ENCODE measurements around the gene CTNNAL1. TPM values are rescaled to one million over a fixed set of nuclear protein-coding genes. Genes with fewer than 3 reads are reported as not detected.
"Not testable (repeated sequence)": the region's sequence is repeated elsewhere in the genome, so short reads cannot be mapped to it uniquely, and the experiment has no call there.

Gene CTNNAL1
- polyA plus RNA-seq, 2 donors = 13.5 to 15.0 TPM

DNA sequence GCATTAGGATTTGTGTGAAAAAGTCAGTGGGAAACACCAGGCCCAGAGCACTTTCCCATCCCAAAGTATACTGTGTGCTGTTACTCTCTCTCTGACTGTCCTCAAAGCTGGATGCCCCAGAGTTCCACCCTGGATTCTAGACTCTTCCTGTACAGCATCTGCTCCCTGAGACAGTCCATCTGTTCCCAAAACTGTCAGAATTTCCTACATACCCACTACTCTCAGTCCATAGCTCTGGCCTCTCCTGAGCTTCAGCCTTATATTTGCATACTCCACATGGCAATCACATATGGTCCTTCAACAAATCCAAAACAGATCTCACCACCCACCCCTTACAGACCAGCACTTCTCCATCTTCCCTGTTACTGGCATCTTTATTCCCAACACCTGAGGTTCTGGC, 88.8 kb downstream of the CTNNAL1 start:
- H3K27me3 ChIP-seq (ENCODE audit: control insufficient read depth in 1 of 2, insufficient read depth in 2 of 2, low read length in 2 of 2) = no peaks in the 10 kb centered on the region
- no peaks in the 10 kb centered on the region for H3K4me1 ChIP-seq (ENCODE audit: control insufficient read depth in 2 of 2, insufficient read depth in 2 of 2, low read length in 1 of 2)
- no peak overlapping the region for H3K27ac ChIP-seq (ENCODE audit: low read depth in 2 of 2, low read length in 1 of 2)
- peaks cover 0 to 2% of the 10 kb centered on the region in 2 donors for H3K9me3 ChIP-seq (ENCODE audit: control insufficient read depth in 2 of 2, insufficient read depth in 1 of 2, low read depth in 1 of 2, low read length in 1 of 2)
- H3K4me3 ChIP-seq (ENCODE audit: low read depth in 1 of 2, low read length in 2 of 2) = no peak overlapping the region
- H3K36me3 ChIP-seq (ENCODE audit: control insufficient read depth in 2 of 2, insufficient read depth in 2 of 2, low read length in 1 of 2) = peaks cover 8 to 17% of the 10 kb centered on the region in 2 donors

DNA sequence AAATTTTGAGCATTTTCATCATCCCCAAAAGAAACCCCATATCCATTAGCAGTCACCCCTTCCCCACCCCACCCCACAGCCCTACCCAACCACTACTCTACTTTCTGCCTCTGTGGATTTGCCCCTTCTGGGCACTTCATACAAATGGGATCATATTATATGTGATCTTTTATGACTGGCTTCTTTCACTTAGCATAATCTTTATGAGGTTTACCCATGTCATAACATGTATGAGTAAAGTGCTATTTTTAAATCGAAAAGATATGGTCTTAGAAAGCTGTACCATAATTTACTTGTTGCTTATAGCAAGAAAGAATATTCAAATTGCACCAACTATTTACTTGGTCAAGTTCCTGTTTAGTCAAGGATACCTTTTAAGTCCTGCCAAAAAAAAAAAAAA, 92.1 kb downstream of the CTNNAL1 start:
- Histone ChIP-seq H3K27ac (ENCODE audit: low read depth in 2 of 2, low read length in 1 of 2) (no peak overlapping the region), H3K36me3 (ENCODE audit: control insufficient read depth in 2 of 2, insufficient read depth in 2 of 2, low read length in 1 of 2) (peaks cover 8 to 15% of the 10 kb centered on the region in 2 donors), H3K4me3 (ENCODE audit: low read depth in 1 of 2, low read length in 2 of 2) (no peak overlapping the region), H3K27me3 (ENCODE audit: control insufficient read depth in 1 of 2, insufficient read depth in 2 of 2, low read length in 2 of 2) (no peaks in the 10 kb centered on the region), H3K4me1 (ENCODE audit: control insufficient read depth in 2 of 2, insufficient read depth in 2 of 2, low read length in 1 of 2) (no peaks in the 10 kb centered on the region), H3K9me3 (ENCODE audit: control insufficient read depth in 2 of 2, insufficient read depth in 1 of 2, low read depth in 1 of 2, low read length in 1 of 2) (peaks cover 0 to 2% of the 10 kb centered on the region in 2 donors)
- WGBS, 2 donors = 89 to 95% methylated on average over 1 of the region's 1 CpG

DNA sequence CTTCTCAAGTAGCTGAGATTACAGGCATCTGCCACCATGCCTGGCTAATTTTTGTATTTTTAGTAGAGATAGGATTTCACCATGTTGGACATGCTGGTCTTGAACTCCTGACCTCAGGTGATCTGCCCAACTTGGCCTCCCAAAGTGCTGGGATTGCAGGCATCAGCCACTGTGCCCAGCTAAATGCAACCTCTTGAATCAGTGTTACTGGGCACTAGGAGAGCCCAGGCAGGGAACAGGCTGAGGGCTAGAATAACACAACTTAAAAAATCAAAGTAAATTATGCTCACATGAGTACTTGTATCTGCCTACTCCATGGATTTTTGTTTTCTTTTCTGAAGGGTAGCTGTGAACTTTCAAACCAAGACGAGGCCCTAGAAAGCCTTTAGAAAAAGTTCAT, 92.9 kb downstream of the CTNNAL1 start:
- WGBS, 2 donors = 97 to 98% methylated on average over 1 of the region's 1 CpG
- not testable (repeated sequence) for H3K4me3 ChIP-seq (ENCODE audit: low read depth in 1 of 2, low read length in 2 of 2); H3K27me3 ChIP-seq (ENCODE audit: control insufficient read depth in 1 of 2, insufficient read depth in 2 of 2, low read length in 2 of 2); H3K27ac ChIP-seq (ENCODE audit: low read depth in 2 of 2, low read length in 1 of 2); H3K4me1 ChIP-seq (ENCODE audit: control insufficient read depth in 2 of 2, insufficient read depth in 2 of 2, low read length in 1 of 2); H3K9me3 ChIP-seq (ENCODE audit: control insufficient read depth in 2 of 2, insufficient read depth in 1 of 2, low read depth in 1 of 2, low read length in 1 of 2)
- H3K36me3 ChIP-seq (ENCODE audit: control insufficient read depth in 2 of 2, insufficient read depth in 2 of 2, low read length in 1 of 2) = peaks cover 8 to 14% of the 10 kb centered on the region in 2 donors

DNA sequence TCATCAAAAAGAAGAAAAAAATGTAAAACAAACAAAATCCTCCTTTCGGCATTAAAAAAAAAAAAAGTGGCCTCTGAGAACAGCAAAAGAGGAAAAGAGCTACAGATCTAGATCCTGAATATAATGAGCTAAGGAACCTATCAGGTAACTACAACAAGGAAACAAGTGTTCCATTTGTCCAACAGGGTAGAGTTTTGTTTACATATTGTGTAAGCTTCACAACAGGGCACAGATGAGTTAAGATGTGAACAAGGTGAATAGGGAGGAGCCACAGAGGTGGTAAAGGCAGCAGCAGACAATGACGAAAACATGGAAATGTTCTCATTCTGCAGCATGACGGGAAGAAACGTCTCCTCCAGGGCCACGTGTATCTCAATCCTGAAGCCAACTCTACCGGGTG, 93.8 kb downstream of the CTNNAL1 start:
- H3K4me3 ChIP-seq (ENCODE audit: low read depth in 1 of 2, low read length in 2 of 2) = no peak overlapping the region
- H3K27ac ChIP-seq (ENCODE audit: low read depth in 2 of 2, low read length in 1 of 2) = no peak overlapping the region
- H3K9me3 ChIP-seq (ENCODE audit: control insufficient read depth in 2 of 2, insufficient read depth in 1 of 2, low read depth in 1 of 2, low read length in 1 of 2) = peaks cover 0 to 2% of the 10 kb centered on the region in 2 donors
- H3K27me3 ChIP-seq (ENCODE audit: control insufficient read depth in 1 of 2, insufficient read depth in 2 of 2, low read length in 2 of 2) = no peaks in the 10 kb centered on the region
- H3K4me1 ChIP-seq (ENCODE audit: control insufficient read depth in 2 of 2, insufficient read depth in 2 of 2, low read length in 1 of 2) = no peaks in the 10 kb centered on the region
- peaks cover 8 to 9% of the 10 kb centered on the region in 2 donors for H3K36me3 ChIP-seq (ENCODE audit: control insufficient read depth in 2 of 2, insufficient read depth in 2 of 2, low read length in 1 of 2)
- WGBS, 2 donors = 84 to 95% methylated on average over 6 of the region's 6 CpGs

DNA sequence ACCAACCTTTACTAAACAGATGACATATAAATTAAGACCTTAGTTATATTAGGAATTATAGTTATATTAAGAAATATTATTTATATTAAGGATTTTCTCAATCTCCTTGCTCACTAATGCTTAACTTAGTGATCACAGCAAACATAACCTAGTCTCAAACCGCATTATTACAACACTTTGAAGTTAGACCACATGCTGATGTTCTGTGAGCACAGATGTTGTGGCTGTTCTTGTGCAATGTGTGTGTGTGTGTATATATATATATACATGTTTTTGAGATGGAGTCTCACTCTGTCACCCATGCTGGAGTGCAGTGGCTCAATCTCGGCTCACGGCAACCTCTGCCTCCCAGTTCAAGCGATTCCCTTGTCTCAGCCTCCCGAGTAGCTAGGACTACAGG, 99.9 kb downstream of the CTNNAL1 start:
- H3K27ac ChIP-seq (ENCODE audit: low read depth in 2 of 2, low read length in 1 of 2) = no peak overlapping the region
- WGBS, 2 donors = 93 to 94% methylated on average over 5 of the region's 5 CpGs

DNA sequence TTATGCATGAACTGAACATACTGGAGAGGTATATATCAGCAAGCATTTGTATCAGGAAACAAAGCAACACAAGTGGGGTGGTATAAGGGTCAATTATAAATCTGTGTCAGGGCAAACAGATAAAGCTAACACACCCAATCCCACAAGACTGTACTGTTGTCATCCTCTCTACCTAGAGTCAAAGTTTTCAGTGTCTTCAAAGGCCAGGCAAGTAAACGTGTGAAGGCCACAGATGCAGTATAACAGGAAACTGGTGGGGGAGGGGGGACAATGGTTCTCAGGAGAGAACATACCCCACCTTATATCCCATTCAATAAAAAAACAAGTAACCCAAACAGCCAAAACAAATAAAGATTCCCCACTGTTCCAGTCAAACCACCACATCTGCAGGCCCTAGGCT, 101.5 kb downstream of the CTNNAL1 start:
- H3K4me1 ChIP-seq (ENCODE audit: control insufficient read depth in 2 of 2, insufficient read depth in 2 of 2, low read length in 1 of 2) = no peaks in the 10 kb centered on the region
- no peak overlapping the region for H3K4me3 ChIP-seq (ENCODE audit: low read depth in 1 of 2, low read length in 2 of 2)
- H3K27me3 ChIP-seq (ENCODE audit: control insufficient read depth in 1 of 2, insufficient read depth in 2 of 2, low read length in 2 of 2) = no peaks in the 10 kb centered on the region
- WGBS, 2 donors = 41 to 45% methylated on average over 1 of the region's 1 CpG
- H3K27ac ChIP-seq (ENCODE audit: low read depth in 2 of 2, low read length in 1 of 2) = no peak overlapping the region
- peaks cover 6 to 21% of the 10 kb centered on the region in 2 donors for H3K36me3 ChIP-seq (ENCODE audit: control insufficient read depth in 2 of 2, insufficient read depth in 2 of 2, low read length in 1 of 2)
- H3K9me3 ChIP-seq (ENCODE audit: control insufficient read depth in 2 of 2, insufficient read depth in 1 of 2, low read depth in 1 of 2, low read length in 1 of 2) = no peaks in the 10 kb centered on the region

More for the DNA sequence above, 99.9 kb downstream of the CTNNAL1 start:
- Histone ChIP-seq H3K9me3 (ENCODE audit: control insufficient read depth in 2 of 2, insufficient read depth in 1 of 2, low read depth in 1 of 2, low read length in 1 of 2) (no peaks in the 10 kb centered on the region), H3K27me3 (ENCODE audit: control insufficient read depth in 1 of 2, insufficient read depth in 2 of 2, low read length in 2 of 2) (no peaks in the 10 kb centered on the region), H3K4me3 (ENCODE audit: low read depth in 1 of 2, low read length in 2 of 2) (no peak overlapping the region), H3K36me3 (ENCODE audit: control insufficient read depth in 2 of 2, insufficient read depth in 2 of 2, low read length in 1 of 2) (peaks cover 6 to 15% of the 10 kb centered on the region in 2 donors), H3K4me1 (ENCODE audit: control insufficient read depth in 2 of 2, insufficient read depth in 2 of 2, low read length in 1 of 2) (no peaks in the 10 kb centered on the region)

DNA sequence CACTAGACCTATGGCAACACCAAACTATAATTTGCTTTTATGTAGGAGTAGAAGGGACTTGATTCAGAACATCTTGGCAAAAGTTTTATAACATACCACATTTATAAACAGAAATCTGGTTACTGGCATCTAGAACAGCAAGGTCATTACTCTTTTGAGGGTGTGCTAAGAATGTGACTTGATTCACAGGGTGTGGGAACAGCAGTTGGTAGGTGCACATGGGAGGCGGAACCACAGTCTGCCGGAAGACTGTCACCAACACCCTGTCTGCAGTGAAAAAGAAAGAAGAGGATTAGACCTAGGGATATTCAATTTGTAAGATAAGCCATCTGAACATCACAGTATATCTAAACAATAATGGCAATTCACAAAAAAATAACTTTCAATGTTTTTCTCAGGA, 102.4 kb downstream of the CTNNAL1 start:
- whole genome bisulfite sequencing, 2 donors = 78 to 95% methylated on average over 2 of the region's 2 CpGs
- Histone ChIP-seq H3K27me3 (ENCODE audit: control insufficient read depth in 1 of 2, insufficient read depth in 2 of 2, low read length in 2 of 2) (no peaks in the 10 kb centered on the region), H3K9me3 (ENCODE audit: control insufficient read depth in 2 of 2, insufficient read depth in 1 of 2, low read depth in 1 of 2, low read length in 1 of 2) (no peaks in the 10 kb centered on the region), H3K4me3 (ENCODE audit: low read depth in 1 of 2, low read length in 2 of 2) (no peak overlapping the region), H3K4me1 (ENCODE audit: control insufficient read depth in 2 of 2, insufficient read depth in 2 of 2, low read length in 1 of 2) (no peaks in the 10 kb centered on the region), H3K27ac (ENCODE audit: low read depth in 2 of 2, low read length in 1 of 2) (no peak overlapping the region), H3K36me3 (ENCODE audit: control insufficient read depth in 2 of 2, insufficient read depth in 2 of 2, low read length in 1 of 2) (peaks cover 6 to 26% of the 10 kb centered on the region in 2 donors)

DNA sequence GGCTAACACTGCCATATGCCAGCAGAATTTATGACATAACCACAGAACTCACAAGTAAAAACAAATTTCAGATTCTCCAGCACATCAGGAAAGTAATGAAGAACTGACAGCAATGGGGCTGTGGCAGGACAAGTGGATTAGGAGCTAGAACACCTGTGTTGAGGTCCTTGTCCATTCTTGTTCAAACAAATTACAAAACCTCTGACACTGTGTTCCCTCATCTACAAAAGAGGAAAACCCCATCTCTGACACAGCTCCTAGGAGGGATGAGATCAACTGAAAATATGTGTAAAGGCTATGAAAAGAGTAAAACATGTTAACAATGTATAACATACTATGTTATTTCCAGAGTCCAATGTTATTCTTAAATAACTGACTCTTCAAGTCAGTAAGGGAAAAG, 102.9 kb downstream of the CTNNAL1 start:
- Histone ChIP-seq H3K9me3 (ENCODE audit: control insufficient read depth in 2 of 2, insufficient read depth in 1 of 2, low read depth in 1 of 2, low read length in 1 of 2) (no peaks in the 10 kb centered on the region), H3K27me3 (ENCODE audit: control insufficient read depth in 1 of 2, insufficient read depth in 2 of 2, low read length in 2 of 2) (no peaks in the 10 kb centered on the region), H3K27ac (ENCODE audit: low read depth in 2 of 2, low read length in 1 of 2) (no peak overlapping the region), H3K36me3 (ENCODE audit: control insufficient read depth in 2 of 2, insufficient read depth in 2 of 2, low read length in 1 of 2) (peaks cover 6 to 27% of the 10 kb centered on the region in 2 donors), H3K4me3 (ENCODE audit: low read depth in 1 of 2, low read length in 2 of 2) (no peak overlapping the region), H3K4me1 (ENCODE audit: control insufficient read depth in 2 of 2, insufficient read depth in 2 of 2, low read length in 1 of 2) (no peaks in the 10 kb centered on the region)

DNA sequence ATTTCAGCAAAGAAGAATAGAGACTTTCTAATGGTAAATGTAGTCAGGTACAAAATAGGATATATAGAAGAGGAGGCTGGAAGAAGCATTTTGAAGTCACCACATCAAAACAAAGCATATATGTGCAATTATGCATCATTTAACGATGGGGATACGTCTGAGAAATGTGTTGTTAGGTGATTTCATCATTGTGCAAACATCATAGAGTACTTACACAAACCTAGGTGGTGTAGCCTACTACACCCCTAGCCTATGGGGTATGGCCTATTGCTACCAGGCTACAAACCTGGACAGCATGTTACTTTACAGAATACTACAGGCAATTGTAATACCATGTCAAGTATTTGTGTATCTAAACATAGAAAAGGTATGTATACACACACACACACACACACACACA, 107.8 kb downstream of the CTNNAL1 start:
- Histone ChIP-seq H3K27me3 (ENCODE audit: control insufficient read depth in 1 of 2, insufficient read depth in 2 of 2, low read length in 2 of 2) (no peaks in the 10 kb centered on the region), H3K4me3 (ENCODE audit: low read depth in 1 of 2, low read length in 2 of 2) (no peak overlapping the region), H3K4me1 (ENCODE audit: control insufficient read depth in 2 of 2, insufficient read depth in 2 of 2, low read length in 1 of 2) (no peaks in the 10 kb centered on the region), H3K9me3 (ENCODE audit: control insufficient read depth in 2 of 2, insufficient read depth in 1 of 2, low read depth in 1 of 2, low read length in 1 of 2) (no peaks in the 10 kb centered on the region), H3K27ac (ENCODE audit: low read depth in 2 of 2, low read length in 1 of 2) (no peak overlapping the region), H3K36me3 (ENCODE audit: control insufficient read depth in 2 of 2, insufficient read depth in 2 of 2, low read length in 1 of 2) (peaks cover 0 to 32% of the 10 kb centered on the region in 2 donors)
- WGBS, 2 donors = 78 to 87% methylated on average over 2 of the region's 2 CpGs

DNA sequence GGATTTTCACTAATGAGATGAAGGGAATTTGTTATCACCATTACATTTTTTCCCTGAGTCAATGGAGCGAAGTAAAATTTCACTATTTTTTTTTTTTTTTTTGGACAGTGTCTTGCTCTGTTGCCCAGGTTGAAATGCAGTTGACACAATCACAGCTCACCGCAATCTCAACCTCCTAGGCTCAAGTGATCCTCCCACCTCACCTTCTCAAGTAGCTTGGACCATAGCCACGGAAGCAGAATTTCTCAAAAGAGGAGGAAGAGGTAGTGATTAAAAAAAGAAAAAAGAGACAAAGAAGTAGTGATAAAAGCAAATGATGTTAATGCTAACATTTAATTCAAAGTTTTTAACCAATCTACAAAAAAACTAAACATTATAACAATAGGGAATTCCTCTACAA, 109.1 kb downstream of the CTNNAL1 start:
- peaks cover 0 to 32% of the 10 kb centered on the region in 2 donors for H3K36me3 ChIP-seq (ENCODE audit: control insufficient read depth in 2 of 2, insufficient read depth in 2 of 2, low read length in 1 of 2)
- WGBS, 2 donors = 94 to 97% methylated on average over 3 of the region's 3 CpGs
- H3K4me3 ChIP-seq (ENCODE audit: low read depth in 1 of 2, low read length in 2 of 2) = no peak overlapping the region
- H3K27me3 ChIP-seq (ENCODE audit: control insufficient read depth in 1 of 2, insufficient read depth in 2 of 2, low read length in 2 of 2) = no peaks in the 10 kb centered on the region
- H3K4me1 ChIP-seq (ENCODE audit: control insufficient read depth in 2 of 2, insufficient read depth in 2 of 2, low read length in 1 of 2) = no peaks in the 10 kb centered on the region
- H3K9me3 ChIP-seq (ENCODE audit: control insufficient read depth in 2 of 2, insufficient read depth in 1 of 2, low read depth in 1 of 2, low read length in 1 of 2) = no peaks in the 10 kb centered on the region
- no peak overlapping the region for H3K27ac ChIP-seq (ENCODE audit: low read depth in 2 of 2, low read length in 1 of 2)

Measured in esophagus (tissue), 2 donors.